ENCODE results near the gene SLITRK4. TPM values are rescaled to one million over a fixed set of nuclear protein-coding genes. Genes with fewer than 3 reads are reported as not detected.

SLITRK4 gene
- total RNA-seq, 6 donors from 2014 or later: 0.33 to 0.94 (median 0.61) TPM; not detected in 1

DNA sequence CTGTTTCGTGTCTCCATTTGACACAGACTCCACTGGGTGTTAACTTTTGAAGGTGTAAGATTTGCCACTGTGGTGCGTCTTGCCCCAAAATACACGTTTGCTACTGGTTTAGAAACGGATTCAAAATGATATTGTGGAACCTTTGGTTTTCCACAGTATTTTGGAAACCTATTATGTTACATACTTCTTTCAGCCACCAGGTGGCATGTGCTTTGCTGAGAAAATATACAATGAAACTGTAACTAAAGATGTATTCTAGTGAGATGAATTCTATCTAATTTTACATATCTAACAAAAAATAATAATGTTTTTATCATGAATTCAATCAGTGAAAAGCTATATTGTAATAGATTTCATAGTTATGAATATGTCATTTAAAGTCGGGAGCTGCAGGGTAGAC, 28.4 kb upstream of the SLITRK4 start:
- no peak overlapping the region for H3K4me3 ChIP-seq
- DNase-seq (no peak), ATAC-seq (ENCODE audit: low FRiP score in 2 of 2) (no peak)
- H3K9me3 ChIP-seq: no peaks in the 10 kb centered on the region
- 34 to 48% methylated on average over 5 of the region's 5 CpGs for WGBS, 2 donors
- H3K27me3 ChIP-seq: no peaks in the 10 kb centered on the region
- TF ChIP-seq, protein P1, sequence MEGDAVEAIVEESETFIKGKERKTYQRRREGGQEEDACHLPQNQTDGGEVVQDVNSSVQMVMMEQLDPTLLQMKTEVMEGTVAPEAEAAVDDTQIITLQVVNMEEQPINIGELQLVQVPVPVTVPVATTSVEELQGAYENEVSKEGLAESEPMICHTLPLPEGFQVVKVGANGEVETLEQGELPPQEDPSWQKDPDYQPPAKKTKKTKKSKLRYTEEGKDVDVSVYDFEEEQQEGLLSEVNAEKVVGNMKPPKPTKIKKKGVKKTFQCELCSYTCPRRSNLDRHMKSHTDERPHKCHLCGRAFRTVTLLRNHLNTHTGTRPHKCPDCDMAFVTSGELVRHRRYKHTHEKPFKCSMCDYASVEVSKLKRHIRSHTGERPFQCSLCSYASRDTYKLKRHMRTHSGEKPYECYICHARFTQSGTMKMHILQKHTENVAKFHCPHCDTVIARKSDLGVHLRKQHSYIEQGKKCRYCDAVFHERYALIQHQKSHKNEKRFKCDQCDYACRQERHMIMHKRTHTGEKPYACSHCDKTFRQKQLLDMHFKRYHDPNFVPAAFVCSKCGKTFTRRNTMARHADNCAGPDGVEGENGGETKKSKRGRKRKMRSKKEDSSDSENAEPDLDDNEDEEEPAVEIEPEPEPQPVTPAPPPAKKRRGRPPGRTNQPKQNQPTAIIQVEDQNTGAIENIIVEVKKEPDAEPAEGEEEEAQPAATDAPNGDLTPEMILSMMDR (IDR thresholded peaks at IDR 0.05): peak in 3 of 6 experiments; percentile 6 to 53 (median 30)
- TF ChIP-seq POLR2A (IDR thresholded peaks at IDR 0.05): no peak
- TF ChIP-seq POLR2AphosphoS5 (IDR thresholded peaks at IDR 0.05): no peak
- H3K27ac ChIP-seq: no peak overlapping the region
- no peaks in the 10 kb centered on the region for H3K36me3 ChIP-seq
- no peaks in the 10 kb centered on the region for H3K4me1 ChIP-seq

DNA sequence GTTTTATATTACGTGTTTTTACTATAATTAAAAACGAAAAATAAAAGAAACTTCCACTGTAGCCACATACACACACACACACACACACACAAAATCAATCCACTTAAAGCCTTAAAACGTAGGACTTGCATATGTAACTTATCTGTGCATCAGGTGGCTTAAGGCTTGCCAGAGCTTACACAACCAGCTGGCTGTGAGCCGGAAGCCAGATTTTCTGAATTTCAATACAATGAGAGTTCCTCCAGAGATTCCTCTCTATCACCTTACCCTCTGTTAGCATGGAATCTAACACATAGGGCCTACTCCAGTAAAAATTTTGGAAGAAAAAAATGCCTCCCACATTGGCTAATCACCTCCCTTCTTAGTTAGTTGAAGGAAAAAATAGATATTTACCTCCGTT, 27.9 kb upstream of the SLITRK4 start:
- 51 to 71% methylated on average over 5 of the region's 5 CpGs for WGBS, 2 donors
- no peak for ATAC-seq (ENCODE audit: low FRiP score in 2 of 2)
- Histone ChIP-seq H3K4me3 (no peak overlapping the region), H3K4me1 (no peaks in the 10 kb centered on the region), H3K27ac (no peak overlapping the region), H3K36me3 (no peaks in the 10 kb centered on the region), H3K27me3 (no peaks in the 10 kb centered on the region), H3K9me3 (no peaks in the 10 kb centered on the region)
- DNase-seq: no peak
- TF ChIP-seq EP300 (IDR thresholded peaks at IDR 0.05) (no peak), POLR2A (IDR thresholded peaks at IDR 0.05) (no peak), POLR2AphosphoS5 (IDR thresholded peaks at IDR 0.05) (no peak)
- TF ChIP-seq, protein P1 (IDR thresholded peaks at IDR 0.05): no peak

DNA sequence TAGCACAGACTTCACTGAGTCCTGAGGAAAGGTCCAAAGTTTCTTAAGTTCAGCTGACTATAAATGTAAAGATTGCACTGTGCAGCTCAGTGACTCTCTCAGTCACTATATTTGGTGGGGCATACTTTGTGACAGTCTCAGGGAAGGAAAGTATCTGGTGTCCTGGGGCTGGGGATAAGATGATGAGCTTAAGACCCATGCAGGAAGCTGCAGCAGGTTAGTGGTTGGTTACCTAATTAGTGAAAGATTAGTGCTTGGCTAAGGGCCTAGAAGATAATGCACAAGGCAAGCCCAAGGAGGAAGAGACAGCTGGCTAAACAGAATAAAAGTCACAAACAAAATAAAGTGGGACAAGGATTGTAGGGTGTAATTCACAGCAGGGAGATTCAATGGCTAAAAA, 25.4 kb upstream of the SLITRK4 start:
- DNase-seq (no peak), ATAC-seq (ENCODE audit: low FRiP score in 2 of 2) (no peak)
- Histone ChIP-seq H3K36me3 (no peaks in the 10 kb centered on the region), H3K27ac (no peak overlapping the region), H3K4me1 (no peaks in the 10 kb centered on the region), H3K9me3 (no peaks in the 10 kb centered on the region), H3K4me3 (no peak overlapping the region), H3K27me3 (no peaks in the 10 kb centered on the region)
- no peak for TF ChIP-seq POLR2A (IDR thresholded peaks at IDR 0.05)
- no peak for TF ChIP-seq EP300 (IDR thresholded peaks at IDR 0.05)
- TF ChIP-seq, protein P1 (IDR thresholded peaks at IDR 0.05): no peak
- no peak for TF ChIP-seq POLR2AphosphoS5 (IDR thresholded peaks at IDR 0.05)

DNA sequence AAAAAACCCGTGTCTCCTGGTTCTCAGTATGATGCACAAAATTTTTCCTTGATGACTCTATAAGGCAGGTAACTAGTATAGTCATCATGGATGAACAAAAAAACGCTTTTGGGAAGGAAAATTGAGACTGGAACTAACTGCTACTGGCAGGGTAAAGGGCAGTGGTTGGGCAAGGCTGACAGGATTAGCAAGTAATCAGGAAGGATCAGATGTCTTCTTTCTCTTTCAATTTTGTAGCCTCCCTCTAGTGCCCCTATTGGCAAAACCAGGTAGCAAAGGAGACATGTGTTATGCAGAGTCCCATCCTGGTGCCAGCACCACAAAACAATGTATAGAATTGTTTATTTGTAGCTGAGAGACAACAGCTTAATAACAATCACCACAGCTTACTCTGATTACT, 12.8 kb upstream of the SLITRK4 start:
- ATAC-seq (ENCODE audit: low FRiP score in 2 of 2) (no peak), DNase-seq (no peak)
- H3K36me3 ChIP-seq: no peaks in the 10 kb centered on the region
- no peaks in the 10 kb centered on the region for H3K4me1 ChIP-seq
- no peak overlapping the region for H3K4me3 ChIP-seq
- TF ChIP-seq POLR2A (IDR thresholded peaks at IDR 0.05) (no peak), EP300 (IDR thresholded peaks at IDR 0.05) (no peak), POLR2AphosphoS5 (IDR thresholded peaks at IDR 0.05) (no peak)
- TF ChIP-seq, protein P1 (IDR thresholded peaks at IDR 0.05): no peak
- no peak overlapping the region for H3K27ac ChIP-seq
- no peaks in the 10 kb centered on the region for H3K9me3 ChIP-seq
- 36 to 38% methylated on average over 2 of the region's 2 CpGs for WGBS, 2 donors
- H3K27me3 ChIP-seq: no peaks in the 10 kb centered on the region

DNA sequence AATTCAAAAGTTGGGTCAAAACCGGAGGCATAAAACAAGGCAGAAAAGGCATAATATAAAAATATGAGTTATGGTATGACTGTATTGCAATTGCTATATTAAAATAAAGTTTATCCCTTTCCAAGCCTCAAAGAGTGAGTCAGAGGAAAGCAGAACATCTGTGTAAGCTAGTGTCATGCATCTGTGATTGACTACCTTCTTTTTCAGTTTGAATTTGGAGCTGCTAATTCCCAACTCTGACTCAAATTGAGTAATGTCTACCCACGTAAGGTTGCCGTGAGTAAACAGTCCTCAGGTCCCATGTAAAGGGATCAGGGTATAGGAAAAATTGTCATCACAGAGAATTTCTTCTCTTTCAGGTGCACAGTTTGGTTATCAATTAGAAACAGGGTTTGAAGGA, 6.5 kb upstream of the SLITRK4 start:
- Histone ChIP-seq H3K9me3 (no peaks in the 10 kb centered on the region), H3K27me3 (no peaks in the 10 kb centered on the region), H3K27ac (no peak overlapping the region), H3K4me1 (no peaks in the 10 kb centered on the region), H3K36me3 (no peaks in the 10 kb centered on the region), H3K4me3 (no peak overlapping the region)
- ATAC-seq (ENCODE audit: low FRiP score in 2 of 2): no peak
- no peak for DNase-seq
- TF ChIP-seq POLR2AphosphoS5 (IDR thresholded peaks at IDR 0.05) (no peak), EP300 (IDR thresholded peaks at IDR 0.05) (no peak)
- TF ChIP-seq, protein P1 (IDR thresholded peaks at IDR 0.05): no peak
- WGBS, 2 donors: 75 to 78% methylated on average over 3 of the region's 3 CpGs
